ENCODE measurements around the gene ABCB8.

GRCh38 chr7:151079199-151079910 lies 51.1 kb downstream of the ABCB8 start:
- no peak for TF ChIP-seq ZNF232 (CRISPR knock-in tag; IDR thresholded peaks at IDR 0.05)
- no peak for TF ChIP-seq NFYB (IDR thresholded peaks at IDR 0.05; ENCODE audit: extremely low read depth, insufficient read length)
- TF ChIP-seq FOXK2 (conservative IDR thresholded peaks at IDR 0.05 in 1 of 2, IDR thresholded peaks at IDR 0.05 in 1 of 2; ENCODE audit: low read depth in 2 of 2) = no peak
- TF ChIP-seq NFRKB (IDR thresholded peaks at IDR 0.05; ENCODE audit: low read depth) = no peak

Data from K562 (cell line).